HepG2 (cell line): ENCODE measurements around the gene CAP2. TPM values are rescaled to one million over a fixed set of nuclear protein-coding genes. Genes with fewer than 3 reads are reported as not detected.

Source experiments
- ATAC-seq: fragments of 200-7000 bp; cut with Tn5 transposase; 3 replicates; pipeline ENCODE4 v1.9.1; 2020; ENCODE audit warnings: mild to moderate bottlenecking, moderate library complexity
- BruUV-seq: library from RNA; stranded (reverse); fragments of 400-500 nt; replicated peaks from 2 replicates; lab custom pipeline; 2021; lab: Mats Ljungman, UMichigan
- CTCF ChIA-PET: fragments of 300-600 bp; formaldehyde crosslinking; extraction: SDS; loops from one replicate; lab custom pipeline; 2021; ENCODE audit warnings: low total read pairs, inconsistent platforms, low intra/inter-chr PET ratio; lab: Yijun Ruan, JAX
- POLR2A ChIA-PET: fragments of 350-600 bp; sonication (Branson Sonifier 250); formaldehyde crosslinking; loops from one replicate; lab custom pipeline; 2020; ENCODE audit warnings: antibody characterized with exemption, inconsistent platforms; lab: Yijun Ruan, JAX
- DNase-seq: peaks from one replicate; pipeline ENCODE4 v3.0.0-alpha.2; 2015; ENCODE audit warnings: low spot score
- FAIRE-seq: peaks from 3 replicates; lab custom pipeline; 2011; peaks lifted over from hg19 to GRCh38; lab: Jason Lieb, UNC
- H2AFZ ChIP-seq: one replicate; pipeline ENCODE4 v1.6.1; 2011; ENCODE audit warnings: low read length, inconsistent platforms
- H3K27ac ChIP-seq: fragments of 300-600 bp; 3 replicates; pipeline ENCODE4 v1.8.0; 2011; ENCODE audit warnings: mixed run types, mild to moderate bottlenecking, mixed read lengths, low read length, inconsistent platforms; ENCODE audit not compliant: insufficient read depth; ENCODE audit errors: extremely low read length
- H3K27me3 ChIP-seq, 2 experiments: fragments of 200-600 bp in 1 of 2; 2 replicates in 1 of 2; 3 replicates in 1 of 2; pipeline versions ENCODE4 v1.6.0 to v1.8.0; 2011; ENCODE audit warnings: low read length in 2 of 2, mild to moderate bottlenecking in 2 of 2, moderate library complexity in 2 of 2, inconsistent platforms in 1 of 2; ENCODE audit not compliant: insufficient read depth in 2 of 2, control insufficient read depth in 1 of 2
- H3K36me3 ChIP-seq, 2 experiments: fragments of 200-600 bp in 1 of 2; replicated peaks in 1 of 2; 2 replicates in 1 of 2; 3 replicates in 1 of 2; pipeline versions ENCODE4 v1.5.1 to v1.8.0; 2011; ENCODE audit warnings: low read length in 2 of 2, inconsistent platforms in 1 of 2; ENCODE audit not compliant: insufficient read depth in 2 of 2, control insufficient read depth in 1 of 2
- H3K4me1 ChIP-seq: 2 replicates; pipeline ENCODE4 v1.5.1; 2012; ENCODE audit warnings: low read length, inconsistent platforms; ENCODE audit not compliant: insufficient read depth
- H3K4me2 ChIP-seq: 2 replicates; pipeline ENCODE4 v1.6.0; 2011; ENCODE audit warnings: low read depth, low read length, inconsistent platforms
- H3K4me3 ChIP-seq, 3 experiments: fragments of 200-600 bp in 1 of 3; sonication (generic), shearing (Covaris generic) in 1 of 3; replicated peaks in 1 of 3; 2 replicates each; pipeline ENCODE4 v1.5.1; 2011 to 2016; ENCODE audit warnings: low read length in 3 of 3, inconsistent platforms in 2 of 3, low read depth in 2 of 3, mild to moderate bottlenecking in 2 of 3, control low read depth in 1 of 3, mixed read lengths in 1 of 3; ENCODE audit not compliant: insufficient read depth in 1 of 3
- H3K79me2 ChIP-seq: one replicate; pipeline ENCODE4 v1.6.1; 2011; ENCODE audit warnings: low read length, inconsistent platforms; ENCODE audit not compliant: insufficient read depth
- H3K9ac ChIP-seq: 2 replicates; pipeline ENCODE4 v1.6.0; 2011; ENCODE audit warnings: mild to moderate bottlenecking, low read depth, low read length, inconsistent platforms; ENCODE audit not compliant: insufficient read depth
- H3K9me3 ChIP-seq: 2 replicates; pipeline ENCODE4 v1.5.1; 2012; ENCODE audit warnings: mild to moderate bottlenecking, low read length
- H4K20me1 ChIP-seq: 2 replicates; pipeline ENCODE4 v1.6.0; 2011; ENCODE audit warnings: inconsistent platforms, mild to moderate bottlenecking, low read length, moderate library complexity; ENCODE audit not compliant: insufficient read depth
- KLF9 ChIP-seq: IDR thresholded peaks from 2 replicates; pipeline ENCODE4 v1.6.1; 2016; ENCODE audit warnings: low read depth
- MED8 ChIP-seq: sonication (generic); formaldehyde crosslinking; IDR thresholded peaks from 2 replicates; pipeline ENCODE4 v1.8.1; 2023; ENCODE audit warnings: mild to moderate bottlenecking, missing genetic modification reagents; ENCODE audit not compliant: insufficient replicate concordance
- ZBTB7B ChIP-seq: sonication (generic); formaldehyde crosslinking; IDR thresholded peaks from 2 replicates; pipeline ENCODE4 v1.4.0; 2020; ENCODE audit warnings: missing genetic modification reagents
- ZNF260 ChIP-seq: sonication (generic); formaldehyde crosslinking; IDR thresholded peaks from 2 replicates; pipeline ENCODE4 v1.4.0; 2020; ENCODE audit warnings: missing genetic modification reagents, low read depth, mild to moderate bottlenecking, borderline replicate concordance
- WGBS: methylation state at CpG from one replicate; pipeline ENCODE4 v1.1.6; 2017; ENCODE audit warnings: low lambda C conversion rate; 5-methylcytosine and 5-hydroxymethylcytosine counted together
- in situ Hi-C: cut with HindIII; loops from 2 replicates; pipeline ENCODE4 v1.10.0; 2017; ENCODE audit warnings: low pct_unique_long_range_greater_than_20kb; ENCODE audit not compliant: extremely low pct_ligation_motif_present
- intact Hi-C: fragments of 100-400 bp; cut with micrococcal nuclease; formaldehyde crosslinking; loops from one replicate; pipeline ENCODE4 v1.10.0; 2022; ENCODE audit not compliant: unreplicated experiment
- polyA plus RNA-seq, 8 experiments: library from polyadenylated mRNA; depleted of rRNA in 3 of 8; stranded (reverse) in 7 of 8; unstranded in 1 of 8; fragments of >200 nt; fragmentation: Illumina TruSeq in 4 of 8; extraction: Trizol in 4 of 8; gene quantifications; 2 replicates each; pipeline versions ENCODE4 v1.2.1 to v1.2.3, GENCODE V29; 2011 to 2016; ENCODE audit warnings: low read depth in 4 of 8, missing spikeins in 1 of 8, mixed read lengths in 1 of 8; ENCODE audit not compliant: insufficient read depth in 1 of 8
- total RNA-seq, 5 experiments: library from RNA; depleted of rRNA; stranded (reverse); fragments of >200 nt; fragmentation: Illumina TruSeq; extraction: Trizol; gene quantifications; 2 replicates each; pipeline ENCODE4 v1.2.3, GENCODE V29; 2016; ENCODE audit warnings: low read depth in 1 of 5
- TF ChIP-seq, protein P1 (sequence below): sonication (generic); formaldehyde crosslinking; IDR thresholded peaks from 2 replicates; pipeline ENCODE4 v1.5.1; 2020; ENCODE audit warnings: missing genetic modification reagents, mild to moderate bottlenecking, borderline replicate concordance
- TF ChIP-seq, protein P2 (sequence below): IDR thresholded peaks from 2 replicates; pipeline ENCODE4 v1.6.1; 2016; ENCODE audit warnings: low read depth
- TF ChIP-seq, protein P3 (sequence below): sonication (generic); formaldehyde crosslinking; IDR thresholded peaks from 2 replicates; pipeline ENCODE4 v1.5.0; 2020; ENCODE audit warnings: missing genetic modification reagents

The CAP2 gene
- total and polyA plus RNA-seq, 2 of the 13 experiments (the other 11 are each of a cell fraction or from before 2014, with no cell fraction given): 7.9 to 53.1 TPM

DNA sequence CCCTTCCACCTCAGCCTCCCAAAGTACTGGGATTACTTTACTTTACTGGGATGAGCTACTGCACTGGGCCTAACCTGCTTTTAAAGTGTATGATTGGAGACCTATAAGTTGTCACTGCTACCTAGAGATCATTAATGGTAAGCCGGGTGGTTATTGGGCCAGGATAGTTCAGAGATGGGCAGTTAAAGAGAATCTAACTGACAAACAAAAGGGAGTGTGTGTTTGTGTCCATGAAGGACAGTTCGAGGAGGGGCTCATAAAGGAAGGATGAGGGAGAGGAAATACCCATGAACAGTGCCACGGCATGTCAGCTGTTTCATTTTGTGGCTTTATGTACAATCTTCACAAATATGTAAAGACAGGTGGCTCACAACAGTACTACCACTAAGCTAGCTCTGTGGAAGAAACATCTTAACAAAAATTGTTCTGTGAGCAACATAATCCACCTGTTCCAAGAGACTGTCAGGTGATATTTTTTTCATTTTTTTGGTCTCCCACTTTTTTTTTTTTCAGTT lies 137.0 kb downstream of the CAP2 start:
- H3K4me3 ChIP-seq: no peak overlapping the region
- H3K27ac ChIP-seq: no peak overlapping the region
- H3K27me3 ChIP-seq: no peaks in the 10 kb centered on the region
- DNase-seq: no peak
- WGBS: 73% methylated on average over 3 of the region's 3 CpGs
- ChIA-PET POLR2A (no interaction called here), CTCF (no interaction called here)
- no peaks in the 10 kb centered on the region for H3K4me1 ChIP-seq
- in situ Hi-C loops: no loop called here
- BruUV-seq: no TSS peak
- no peak for ATAC-seq
- intact Hi-C loops: no loop called here
- H4K20me1 ChIP-seq: no peaks in the 10 kb centered on the region
- H3K79me2 ChIP-seq: no peaks in the 10 kb centered on the region
- no peaks in the 10 kb centered on the region for H3K9me3 ChIP-seq
- H2AFZ ChIP-seq: no peak overlapping the region
- H3K36me3 ChIP-seq: no peaks in the 10 kb centered on the region; a peak in 1 of 5 replicates
- no peak for FAIRE-seq
- H3K9ac ChIP-seq: no peak overlapping the region
- TF ChIP-seq MED8 (CRISPR knock-in tag): no peak
- no peak for TF ChIP-seq ZNF260 (CRISPR knock-in tag)
- TF ChIP-seq KLF9 (CRISPR knock-in tag): no peak
- TF ChIP-seq, protein P1, sequence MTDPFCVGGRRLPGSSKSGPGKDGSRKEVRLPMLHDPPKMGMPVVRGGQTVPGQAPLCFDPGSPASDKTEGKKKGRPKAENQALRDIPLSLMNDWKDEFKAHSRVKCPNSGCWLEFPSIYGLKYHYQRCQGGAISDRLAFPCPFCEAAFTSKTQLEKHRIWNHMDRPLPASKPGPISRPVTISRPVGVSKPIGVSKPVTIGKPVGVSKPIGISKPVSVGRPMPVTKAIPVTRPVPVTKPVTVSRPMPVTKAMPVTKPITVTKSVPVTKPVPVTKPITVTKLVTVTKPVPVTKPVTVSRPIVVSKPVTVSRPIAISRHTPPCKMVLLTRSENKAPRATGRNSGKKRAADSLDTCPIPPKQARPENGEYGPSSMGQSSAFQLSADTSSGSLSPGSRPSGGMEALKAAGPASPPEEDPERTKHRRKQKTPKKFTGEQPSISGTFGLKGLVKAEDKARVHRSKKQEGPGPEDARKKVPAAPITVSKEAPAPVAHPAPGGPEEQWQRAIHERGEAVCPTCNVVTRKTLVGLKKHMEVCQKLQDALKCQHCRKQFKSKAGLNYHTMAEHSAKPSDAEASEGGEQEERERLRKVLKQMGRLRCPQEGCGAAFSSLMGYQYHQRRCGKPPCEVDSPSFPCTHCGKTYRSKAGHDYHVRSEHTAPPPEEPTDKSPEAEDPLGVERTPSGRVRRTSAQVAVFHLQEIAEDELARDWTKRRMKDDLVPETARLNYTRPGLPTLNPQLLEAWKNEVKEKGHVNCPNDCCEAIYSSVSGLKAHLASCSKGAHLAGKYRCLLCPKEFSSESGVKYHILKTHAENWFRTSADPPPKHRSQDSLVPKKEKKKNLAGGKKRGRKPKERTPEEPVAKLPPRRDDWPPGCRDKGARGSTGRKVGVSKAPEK (CRISPR knock-in tag): no peak
- no peak for TF ChIP-seq ZBTB7B (CRISPR knock-in tag)
- TF ChIP-seq, protein P2, sequence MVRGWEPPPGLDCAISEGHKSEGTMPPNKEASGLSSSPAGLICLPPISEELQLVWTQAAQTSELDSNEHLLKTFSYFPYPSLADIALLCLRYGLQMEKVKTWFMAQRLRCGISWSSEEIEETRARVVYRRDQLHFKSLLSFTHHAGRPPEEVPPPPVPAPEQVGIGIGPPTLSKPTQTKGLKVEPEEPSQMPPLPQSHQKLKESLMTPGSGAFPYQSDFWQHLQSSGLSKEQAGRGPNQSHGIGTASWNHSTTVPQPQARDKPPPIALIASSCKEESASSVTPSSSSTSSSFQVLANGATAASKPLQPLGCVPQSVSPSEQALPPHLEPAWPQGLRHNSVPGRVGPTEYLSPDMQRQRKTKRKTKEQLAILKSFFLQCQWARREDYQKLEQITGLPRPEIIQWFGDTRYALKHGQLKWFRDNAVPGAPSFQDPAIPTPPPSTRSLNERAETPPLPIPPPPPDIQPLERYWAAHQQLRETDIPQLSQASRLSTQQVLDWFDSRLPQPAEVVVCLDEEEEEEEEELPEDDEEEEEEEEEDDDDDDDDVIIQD (CRISPR knock-in tag): no peak
- TF ChIP-seq, protein P3, sequence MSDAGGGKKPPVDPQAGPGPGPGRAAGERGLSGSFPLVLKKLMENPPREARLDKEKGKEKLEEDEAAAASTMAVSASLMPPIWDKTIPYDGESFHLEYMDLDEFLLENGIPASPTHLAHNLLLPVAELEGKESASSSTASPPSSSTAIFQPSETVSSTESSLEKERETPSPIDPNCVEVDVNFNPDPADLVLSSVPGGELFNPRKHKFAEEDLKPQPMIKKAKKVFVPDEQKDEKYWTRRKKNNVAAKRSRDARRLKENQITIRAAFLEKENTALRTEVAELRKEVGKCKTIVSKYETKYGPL (CRISPR knock-in tag): no peak
- no peak overlapping the region for H3K4me2 ChIP-seq
